ENCODE measurements around the gene VGLL4.
"Not testable (repeated sequence)": the region's sequence is repeated elsewhere in the genome, so short reads cannot be mapped to it uniquely, and the experiment has no call there.

VGLL4 gene

DNA sequence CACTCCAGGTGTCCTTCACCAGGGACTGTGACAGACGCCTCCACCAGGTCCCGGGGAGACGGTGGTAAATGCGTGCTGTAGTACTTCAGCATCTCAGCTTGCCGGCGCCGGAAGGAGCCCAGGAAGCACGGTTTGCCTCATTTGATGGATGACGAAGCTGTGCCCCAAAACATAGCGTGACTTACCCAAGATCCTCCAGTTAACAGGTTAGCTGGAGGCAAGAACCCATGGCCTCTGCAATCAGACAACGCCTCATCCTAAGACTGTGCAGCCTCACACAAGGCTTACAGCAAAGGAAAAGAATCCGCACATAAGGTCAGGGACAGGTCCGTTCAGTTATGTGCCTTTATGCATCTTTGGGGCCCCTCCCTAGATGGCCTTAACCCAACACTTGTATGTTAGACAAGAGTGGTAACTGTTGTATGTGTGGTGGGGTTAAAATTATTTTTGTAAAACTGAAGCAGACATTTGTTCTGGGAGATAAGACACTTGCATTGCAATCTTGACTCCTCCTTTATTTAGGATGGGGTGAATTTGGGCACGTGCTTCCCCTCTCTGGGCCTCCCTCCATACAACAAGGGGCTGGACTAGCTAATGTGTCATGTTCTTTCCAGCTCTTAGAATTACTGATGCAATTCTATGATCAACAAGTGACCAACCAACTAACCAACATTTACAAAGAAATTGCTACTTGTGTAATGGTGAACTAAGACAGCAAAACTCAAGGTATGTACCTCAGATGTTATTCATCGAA lies 39.4 kb downstream of the VGLL4 start:
- no peak for DNase-seq

DNA sequence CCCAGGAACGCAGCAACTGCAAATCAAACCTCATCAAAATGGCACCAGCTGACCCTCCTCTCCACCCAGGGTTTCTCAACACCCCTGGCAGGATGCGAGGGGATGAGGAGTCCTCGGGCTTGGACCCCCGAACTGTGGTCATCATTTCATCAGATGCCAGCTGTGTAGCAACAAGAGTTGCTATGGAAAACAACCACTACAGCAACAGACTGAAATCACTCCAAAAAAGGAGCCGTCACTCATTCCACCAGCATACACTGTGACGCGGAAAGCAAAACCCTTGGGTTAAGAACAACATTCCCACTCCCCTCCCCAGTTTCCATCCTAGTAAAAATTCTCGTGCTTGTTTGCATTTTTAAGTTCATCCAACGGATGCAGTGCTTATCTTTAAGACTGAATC lies 40.1 kb downstream of the VGLL4 start:
- no peak for DNase-seq

DNA sequence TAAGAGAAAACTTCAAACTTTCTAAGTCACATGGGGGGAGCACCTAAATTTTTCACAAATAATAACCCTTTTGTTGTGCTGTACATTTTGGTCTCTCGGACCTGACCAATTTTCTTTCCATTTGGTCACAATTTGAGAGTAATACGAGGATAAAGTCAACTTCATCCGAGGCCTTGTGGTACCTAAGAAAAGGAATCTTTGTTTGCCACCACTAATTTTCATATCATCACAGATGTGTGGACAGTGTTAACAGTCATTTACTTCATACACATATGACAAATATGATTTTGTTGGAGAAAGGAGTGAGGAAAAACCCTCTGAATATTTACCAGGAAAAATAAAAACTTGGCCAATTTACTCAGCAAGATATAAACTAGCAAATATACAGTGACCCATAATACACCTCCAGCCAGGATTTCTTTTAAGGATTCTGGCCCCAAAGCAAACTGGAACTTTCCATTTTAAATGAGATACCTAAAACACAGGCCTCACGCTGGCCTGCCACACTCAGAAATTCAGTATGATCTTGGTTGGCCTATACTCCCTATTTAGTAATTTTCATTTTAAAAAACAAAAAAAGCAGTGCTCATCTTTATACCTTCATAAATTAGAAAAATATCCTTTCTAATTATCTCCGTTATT lies 40.7 kb downstream of the VGLL4 start:
- no peak for DNase-seq

DNA sequence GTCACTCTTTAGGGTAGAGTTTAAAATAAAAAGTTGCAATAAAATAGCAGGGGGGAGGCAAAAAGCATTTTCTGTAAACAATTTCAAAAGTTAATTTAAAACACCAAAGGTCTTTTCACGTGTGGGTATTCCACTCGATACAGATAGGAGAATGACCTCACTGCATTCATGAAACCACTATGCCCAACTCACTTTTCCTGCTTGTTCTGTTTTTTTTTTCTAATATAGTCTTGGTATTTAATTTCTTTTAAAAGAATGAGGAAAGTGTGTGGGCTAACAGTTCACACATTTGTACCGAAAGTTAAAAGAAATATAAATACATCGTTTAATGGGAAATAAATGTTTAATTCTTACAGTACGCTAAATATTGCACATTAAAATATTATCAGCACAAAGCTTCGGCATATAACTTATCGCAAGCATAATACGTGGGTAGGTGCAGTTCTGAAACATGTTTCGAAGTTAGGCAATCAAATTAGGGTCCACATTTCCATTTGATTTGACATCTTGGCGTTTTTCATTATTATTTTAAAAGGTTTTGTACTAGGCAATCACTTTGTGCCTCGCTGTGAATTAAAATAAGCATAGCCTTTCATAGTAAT lies 41.4 kb downstream of the VGLL4 start:
- DNase-seq = no peak

DNA sequence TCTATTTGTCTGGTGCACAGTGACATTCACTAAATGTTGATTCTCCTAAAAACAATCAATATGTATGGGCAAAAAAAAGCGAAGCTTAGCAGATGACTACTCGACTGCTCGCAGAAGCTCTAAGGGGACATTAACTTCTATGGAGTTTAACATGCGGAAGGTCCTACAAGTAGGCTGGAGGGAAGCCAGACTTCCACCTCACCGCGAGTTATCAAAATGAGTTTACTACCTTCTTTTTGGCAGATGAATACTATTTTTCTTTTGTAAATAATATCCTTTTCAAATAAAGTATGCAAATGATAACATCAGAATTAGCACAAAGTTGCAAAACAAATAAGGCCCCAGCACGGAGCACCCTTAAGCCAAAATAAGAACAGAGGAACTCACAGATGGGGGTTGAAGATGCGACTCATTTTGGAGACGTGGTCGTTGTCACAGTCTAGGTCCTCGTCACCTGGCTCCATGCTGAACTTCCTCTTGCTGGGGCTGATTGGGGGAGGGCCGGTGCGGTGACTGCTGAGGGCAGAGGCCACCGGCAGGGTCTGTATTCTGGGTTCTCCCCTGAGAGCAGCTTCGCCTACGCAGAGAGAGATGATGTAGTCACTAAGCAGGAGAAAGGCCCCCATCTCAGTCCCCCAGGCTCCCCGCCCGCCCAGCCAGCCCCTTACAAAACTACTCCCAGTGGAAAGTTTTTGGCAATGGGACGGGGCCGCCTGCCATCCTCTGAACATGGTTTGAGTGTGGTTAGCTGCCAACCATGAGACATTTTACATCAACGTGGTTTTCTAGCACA lies 42.1 kb downstream of the VGLL4 start:
- peak; percentile 7 for DNase-seq

DNA sequence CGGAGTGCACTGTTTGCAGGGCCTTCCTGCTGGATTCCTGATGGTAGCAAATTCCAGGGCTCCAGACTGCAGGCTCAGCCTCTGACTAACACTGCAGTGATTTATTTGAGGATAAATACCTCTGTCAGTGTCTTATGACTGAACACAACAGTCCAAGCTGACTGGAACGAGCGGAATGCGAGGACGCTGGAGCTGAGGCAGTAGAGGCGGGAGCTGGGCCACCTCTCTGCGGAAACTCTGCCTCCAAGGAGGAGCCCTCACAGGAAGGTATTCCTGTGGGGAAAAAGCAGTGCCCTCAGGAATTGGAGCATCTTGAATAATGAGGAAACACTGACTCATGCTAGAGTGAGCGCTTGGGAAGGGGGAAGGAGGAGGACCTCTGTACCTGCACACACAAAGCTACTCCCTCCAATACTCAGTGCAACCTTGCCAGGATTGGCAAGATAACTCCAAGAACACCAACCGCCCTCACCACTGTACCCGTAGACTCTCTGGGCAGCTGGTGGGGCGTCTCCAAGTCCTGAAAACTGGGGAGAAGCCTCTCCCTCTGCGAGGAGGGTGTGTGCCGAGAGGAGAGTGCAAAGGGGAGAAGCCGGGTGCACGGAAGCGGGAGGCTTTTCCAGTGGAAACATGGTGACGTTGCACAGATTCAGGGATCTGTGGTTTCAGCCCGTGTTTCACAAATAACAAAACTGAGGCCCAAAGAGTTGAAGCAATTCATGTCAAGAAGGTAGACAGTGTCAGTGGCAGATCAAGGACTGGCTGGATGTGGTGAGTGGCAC lies 43.0 kb downstream of the VGLL4 start:
- DNase-seq = no peak

DNA sequence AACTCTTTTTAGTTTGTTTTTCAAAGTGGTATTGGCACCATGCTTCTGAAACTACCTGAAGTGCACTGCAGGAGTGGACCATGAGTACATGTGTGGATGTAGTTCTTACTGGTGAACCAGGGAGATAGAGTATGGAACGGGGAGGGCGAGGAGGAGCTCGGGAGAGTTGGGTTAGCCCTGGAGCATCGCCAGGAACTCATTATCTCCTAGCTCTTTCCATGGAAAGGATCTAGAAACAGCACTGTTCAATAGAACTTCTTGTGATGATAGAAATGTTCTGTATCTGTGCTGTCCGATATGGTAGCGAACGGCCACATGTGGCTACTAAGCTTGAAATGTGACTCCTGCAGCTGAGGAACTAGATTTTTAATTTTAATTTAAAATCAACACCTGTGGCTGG lies 47.3 kb downstream of the VGLL4 start:
- DNase-seq = no peak

DNA sequence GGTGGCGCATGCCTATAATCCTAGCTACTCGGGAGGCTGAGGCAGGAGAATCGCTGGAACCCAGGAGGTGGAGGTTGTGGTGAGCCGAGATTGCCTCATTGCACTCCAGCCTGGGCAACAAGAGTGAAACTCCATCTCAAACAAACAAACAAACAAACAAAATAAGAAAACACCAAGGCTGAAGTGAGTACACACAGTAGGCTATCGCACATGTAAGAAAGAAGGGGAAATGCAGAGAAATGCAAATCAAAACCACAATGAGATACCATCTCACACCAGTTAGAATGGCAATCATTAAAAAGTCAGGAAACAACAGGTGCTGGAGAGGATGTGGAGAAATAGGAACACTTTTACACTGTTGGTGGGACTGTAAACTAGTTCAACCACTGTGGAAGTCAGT lies 48.7 kb downstream of the VGLL4 start:
- DNase-seq = not testable (repeated sequence)

DNA sequence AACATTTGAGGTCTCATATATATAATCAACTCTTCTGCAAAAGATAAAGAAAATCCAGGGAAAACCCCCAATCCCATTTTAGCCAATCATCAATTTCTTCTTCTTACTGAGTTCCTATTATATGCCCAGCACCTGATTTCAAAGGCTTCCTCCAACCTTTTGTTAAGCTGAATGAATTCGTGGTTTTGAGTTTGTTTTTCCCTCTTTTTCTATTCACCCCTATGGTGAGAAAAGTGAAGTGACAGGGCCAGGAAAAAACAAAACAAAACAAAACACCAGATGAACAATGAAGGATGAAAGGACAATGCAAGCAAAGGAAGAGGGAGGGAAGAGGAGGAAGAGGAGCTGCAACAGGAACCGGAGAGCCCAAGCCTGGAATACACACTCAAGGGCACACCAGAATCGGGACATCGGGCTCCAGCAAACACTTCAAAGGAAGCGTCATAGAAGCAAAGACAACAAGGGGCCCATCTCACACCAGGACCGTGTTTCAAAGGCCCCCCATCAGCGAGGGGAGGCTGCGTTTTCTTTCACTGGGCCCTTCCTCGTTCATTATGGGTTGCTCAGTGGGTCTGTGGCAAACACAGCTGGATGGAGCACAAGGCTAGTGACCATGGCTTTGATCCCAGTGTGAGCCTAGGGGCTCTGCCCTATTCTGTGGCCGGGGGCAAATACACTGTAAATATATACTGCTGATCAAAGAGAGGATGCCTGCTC lies 50.2 kb downstream of the VGLL4 start:
- no peak for DNase-seq

DNA sequence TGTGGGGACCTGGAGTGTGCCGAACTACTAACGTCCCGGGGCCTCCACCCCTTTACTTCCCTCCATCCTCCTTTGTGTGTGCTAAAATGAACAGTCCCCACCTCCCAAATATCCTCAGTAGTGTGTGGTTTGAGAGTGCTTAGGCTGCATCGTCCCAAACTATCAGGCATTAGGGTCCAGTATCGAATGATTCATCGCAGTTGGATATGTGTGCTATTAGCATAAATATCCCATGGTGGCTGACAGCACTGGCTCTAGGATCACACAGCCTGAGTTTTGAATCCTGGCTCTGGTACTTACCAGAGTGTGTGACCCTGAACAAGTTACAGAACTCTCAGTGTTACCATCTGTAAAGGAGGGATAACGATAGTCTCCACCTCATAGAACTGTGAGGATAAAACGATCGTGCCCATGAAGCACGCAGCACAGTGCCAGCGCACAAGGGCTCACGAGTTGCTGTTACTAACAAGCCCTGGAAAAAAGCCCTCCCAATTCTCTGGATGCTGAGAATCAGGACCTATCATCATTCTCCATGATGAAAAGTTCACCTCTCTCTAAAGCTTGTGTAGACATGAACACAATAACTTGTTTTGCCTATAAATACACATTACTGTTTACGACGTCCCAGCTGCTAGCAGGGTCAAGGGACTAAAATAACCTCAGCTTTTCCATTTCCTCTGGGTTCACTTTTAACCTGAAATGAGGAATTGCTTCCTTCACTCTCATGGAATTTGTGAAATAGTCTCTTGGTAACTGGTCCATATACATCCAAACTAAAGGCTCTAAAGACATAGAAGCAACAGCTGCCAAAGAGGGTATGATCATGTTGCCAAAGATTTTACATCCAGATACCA lies 51.0 kb downstream of the VGLL4 start:
- no peak for DNase-seq

DNA sequence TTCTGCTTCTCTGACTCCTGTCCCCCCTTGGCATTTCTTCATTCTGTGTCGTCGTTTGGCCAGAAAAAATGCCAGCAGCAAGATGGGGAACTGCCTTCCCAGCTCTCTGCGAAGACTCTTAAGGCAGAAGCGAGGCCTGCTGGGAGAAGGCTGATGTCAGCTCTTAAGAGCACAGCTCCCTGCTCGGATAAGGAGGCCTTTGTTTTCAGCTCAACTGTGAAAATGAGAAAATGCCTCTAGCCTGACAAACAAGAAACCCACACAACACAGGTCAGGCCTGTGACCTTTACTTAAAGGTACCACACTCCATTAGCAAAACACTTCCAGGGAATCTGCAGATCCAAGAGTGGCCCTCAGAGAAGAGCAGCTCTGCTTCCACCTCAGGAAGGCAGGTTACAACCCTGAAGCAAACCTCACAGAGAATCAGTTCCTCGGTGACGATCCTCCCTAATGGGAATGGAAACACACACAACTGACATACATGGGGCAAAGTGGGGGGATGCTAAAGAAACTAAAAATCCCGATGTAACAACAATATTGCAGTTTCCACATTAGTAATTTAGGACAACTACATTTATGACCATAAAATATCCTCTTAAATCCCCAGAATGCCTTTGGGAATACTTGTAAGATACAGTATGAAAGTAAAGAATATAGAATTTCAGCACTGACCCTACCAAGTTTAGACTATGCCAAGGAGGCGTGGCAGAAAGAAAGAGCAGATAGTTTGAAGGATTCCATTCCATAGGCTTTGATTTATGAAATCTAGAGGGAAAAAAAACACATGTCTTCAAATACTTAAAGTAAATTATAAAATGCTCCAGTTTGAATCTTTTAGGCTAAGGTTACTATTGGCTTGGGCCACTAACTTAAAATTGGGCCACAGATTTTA lies 52.1 kb downstream of the VGLL4 start:
- DNase-seq = no peak

DNA sequence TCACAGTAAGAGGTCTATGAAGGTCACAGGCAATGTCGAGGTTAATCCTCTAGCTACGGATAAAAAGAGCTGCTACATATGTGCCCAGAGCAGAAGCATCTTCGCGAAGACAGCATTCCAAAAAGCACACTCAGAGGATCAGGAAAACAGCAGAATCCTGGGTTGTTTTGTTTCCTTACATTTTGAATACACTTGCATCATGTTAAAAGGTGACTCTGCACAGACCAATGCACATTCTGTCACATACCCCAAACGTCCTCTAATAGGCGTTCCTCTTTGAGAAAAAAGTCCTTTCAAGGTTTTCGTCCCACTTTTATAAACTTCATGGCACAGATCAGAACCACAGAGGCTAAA lies 52.7 kb downstream of the VGLL4 start:
- no peak for DNase-seq

DNA sequence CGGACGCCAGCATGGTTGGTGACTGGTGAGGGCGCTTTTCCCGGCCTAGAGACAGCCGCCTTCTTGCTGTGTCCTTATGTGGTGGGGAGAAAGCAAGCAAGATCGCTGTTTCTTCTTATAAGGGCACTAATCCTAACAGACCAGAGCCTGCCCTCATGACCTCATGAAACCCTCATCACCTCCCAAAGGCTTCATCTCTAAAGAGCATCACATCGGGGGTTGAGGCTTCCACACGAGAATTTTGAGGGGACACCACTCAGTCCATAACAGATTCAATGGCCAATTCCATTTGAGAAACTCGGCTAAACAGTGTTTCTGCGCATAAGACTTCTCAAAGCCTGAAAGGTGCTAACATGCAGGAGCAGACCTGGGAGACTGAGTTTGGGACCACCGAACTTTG lies 54.0 kb downstream of the VGLL4 start:
- no peak for DNase-seq

DNA sequence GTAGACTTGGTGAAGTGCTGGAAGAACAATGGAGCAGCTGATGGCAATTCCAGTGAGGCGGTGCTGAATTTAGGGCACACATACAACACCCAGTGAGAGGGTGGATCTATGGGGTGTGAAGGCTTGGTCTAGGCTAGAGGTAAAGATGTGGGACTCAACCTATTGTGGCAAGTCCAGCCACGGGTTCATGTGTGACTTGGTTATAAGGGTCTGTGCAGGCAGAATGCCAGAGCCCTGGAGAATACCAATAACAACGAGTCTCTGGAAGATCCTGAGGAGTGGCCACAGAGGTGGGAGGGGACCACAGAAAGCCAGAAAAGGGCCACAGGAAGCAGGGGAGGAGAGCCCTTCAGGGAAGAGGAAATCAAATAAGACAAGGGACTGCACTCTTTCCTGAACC lies 55.0 kb downstream of the VGLL4 start:
- no peak for DNase-seq

DNA sequence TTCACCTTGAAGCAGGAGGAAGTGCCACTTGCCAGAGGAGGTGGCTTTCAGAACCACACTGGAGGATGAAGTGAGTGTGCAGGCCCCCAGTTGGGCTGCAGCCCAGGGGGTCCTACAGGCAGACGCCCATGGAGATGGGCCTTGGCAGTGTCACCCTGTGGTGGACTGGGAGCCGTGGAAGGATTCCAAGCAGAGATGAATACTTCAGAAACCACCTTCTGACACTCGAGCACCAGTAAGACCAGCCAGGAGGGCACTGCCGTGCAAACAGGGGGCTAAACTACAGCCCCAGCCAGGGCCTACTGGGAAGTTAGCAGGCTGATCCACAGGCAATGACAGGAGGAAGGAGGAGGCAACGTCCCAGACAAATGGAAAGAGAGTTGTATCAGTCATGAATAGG lies 55.4 kb downstream of the VGLL4 start:
- no peak for DNase-seq

DNA sequence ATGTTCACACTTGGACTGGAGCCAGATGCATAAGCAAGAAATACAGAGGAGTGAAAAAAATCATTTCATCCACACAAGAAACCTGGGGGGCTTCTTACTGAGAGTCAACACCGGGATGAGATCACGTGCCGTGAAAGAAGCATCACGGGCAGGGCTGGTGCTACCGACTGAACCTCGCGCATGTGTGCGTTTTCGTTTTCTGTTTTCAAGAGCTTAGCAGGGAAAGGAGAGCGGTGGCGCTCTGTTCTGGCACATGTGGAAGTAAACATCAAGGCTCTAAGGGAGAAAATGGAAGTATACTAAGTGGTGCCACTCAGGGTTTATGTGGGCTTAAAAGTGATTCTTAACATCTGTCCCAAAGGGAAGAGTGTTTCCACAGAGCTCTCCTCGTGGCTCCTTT lies 55.9 kb downstream of the VGLL4 start:
- no peak for DNase-seq

DNA sequence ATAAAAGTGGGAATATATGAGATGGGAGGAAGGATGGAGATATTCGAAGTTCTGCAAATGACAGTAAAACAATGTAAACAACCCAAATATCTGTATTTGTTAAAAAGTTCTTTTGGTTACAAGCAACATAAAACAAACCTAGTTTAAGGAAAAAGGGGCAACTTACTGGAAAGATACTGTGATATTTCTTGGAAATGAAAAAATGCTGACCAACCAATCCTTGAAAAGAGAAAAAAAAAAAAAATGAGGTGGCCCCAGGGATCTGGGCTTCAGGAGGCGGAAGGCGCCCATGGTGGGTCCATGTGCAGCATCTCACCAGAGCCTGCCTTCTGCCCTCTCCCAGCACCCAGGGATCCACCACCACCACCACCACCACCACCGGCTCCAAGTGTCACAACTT lies 59.1 kb downstream of the VGLL4 start:
- DNase-seq = no peak

DNA sequence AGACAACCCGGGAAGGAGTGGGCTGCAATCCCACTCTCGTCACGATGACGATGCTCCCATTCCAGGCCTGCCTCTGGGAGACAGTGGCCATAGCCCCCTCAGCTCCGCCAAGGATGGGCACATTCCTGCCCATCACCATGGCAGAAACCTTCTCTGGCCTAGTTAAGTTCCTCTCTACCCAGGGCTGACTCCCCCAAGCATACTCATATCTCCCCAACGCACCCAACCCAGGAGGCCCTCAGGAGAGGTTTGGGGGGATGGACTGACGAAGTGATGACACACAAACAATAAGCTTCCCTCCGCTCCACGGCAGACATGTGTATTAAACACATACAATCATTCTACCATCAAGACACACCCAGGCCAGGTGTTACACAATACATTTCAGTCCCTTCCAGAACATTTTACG lies 60.1 kb downstream of the VGLL4 start:
- DNase-seq = no peak

DNA sequence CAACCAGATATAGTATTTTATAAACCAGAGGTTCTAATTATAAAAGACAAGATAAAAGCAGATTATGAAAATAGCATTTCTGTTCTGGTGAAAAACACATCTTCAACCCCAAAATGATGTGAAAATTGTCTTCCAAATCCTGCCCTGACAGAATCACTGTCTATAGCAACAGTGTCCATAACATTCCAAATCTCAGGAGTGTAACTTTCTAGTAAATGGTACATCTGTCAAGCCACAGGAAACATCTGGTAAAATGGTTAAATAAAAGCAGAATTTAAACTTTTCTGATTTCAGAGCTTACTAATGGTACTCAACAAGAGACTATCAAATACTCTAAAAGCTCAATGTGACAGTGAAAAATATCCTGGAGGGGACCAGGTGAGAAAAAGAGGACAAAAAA lies 60.5 kb downstream of the VGLL4 start:
- DNase-seq = no peak
